B cell (primary cell): ENCODE data around the gene MARS1. TPM values are rescaled to one million over a fixed set of nuclear protein-coding genes. Genes with fewer than 3 reads are reported as not detected.

ENCODE experiments used
- ATAC-seq: fragments of 200-7000 bp; cut with Tn5 transposase; one replicate; pipeline ENCODE4 v1.10.0; 2021; ENCODE audit warnings: low read depth, mild to moderate bottlenecking, moderate number of reproducible peaks, moderate library complexity
- CTCF ChIA-PET: fragments of 350-600 bp; sonication (Branson Sonifier 250); formaldehyde crosslinking; loops from one replicate; lab custom pipeline; 2021; ENCODE audit warnings: antibody characterized with exemption, inconsistent platforms; lab: Charles Lee
- POLR2A ChIA-PET: fragments of 350-600 bp; sonication (Branson Sonifier 250); formaldehyde crosslinking; loops from one replicate; lab custom pipeline; 2021; ENCODE audit warnings: antibody characterized with exemption; lab: Charles Lee
- DNase-seq: peaks from one replicate; pipeline ENCODE4 v3.0.0; 2013
- H2AFZ ChIP-seq: 2 replicates; pipeline ENCODE4 v1.6.1; 2012; ENCODE audit warnings: mild to moderate bottlenecking, low read depth, low read length; ENCODE audit not compliant: insufficient read depth, poor library complexity, severe bottlenecking
- H3K27ac ChIP-seq, 2 donors: 1 replicate in 1 of 2; 2 replicates in 1 of 2; pipeline ENCODE4 v1.5.1; 2012 to 2013; ENCODE audit warnings: low read length in 2 of 2, mild to moderate bottlenecking in 2 of 2, moderate library complexity in 1 of 2
- H3K27me3 ChIP-seq, 4 experiments: fragments of 200-600 bp in 1 of 4; sonication (generic) in 1 of 4; replicated peaks in 1 of 4; 1 replicate in 2 of 4; 2 replicates in 2 of 4; pipeline versions ENCODE4 v1.6.1 to v1.7.0; 2013 to 2016; ENCODE audit warnings: low read length in 3 of 4, mild to moderate bottlenecking in 2 of 4, mixed read lengths in 1 of 4, moderate library complexity in 1 of 4; ENCODE audit not compliant: insufficient read depth in 4 of 4, control insufficient read depth in 3 of 4; ENCODE audit errors: control extremely low read depth in 1 of 4
- H3K36me3 ChIP-seq, 2 experiments: replicated peaks in 1 of 2; 1 replicate in 1 of 2; 2 replicates in 1 of 2; pipeline versions ENCODE4 v1.6.1 to v1.7.1; 2013; ENCODE audit warnings: low read length in 1 of 2; ENCODE audit not compliant: insufficient read depth in 2 of 2, control insufficient read depth in 1 of 2; ENCODE audit errors: control extremely low read depth in 1 of 2, extremely low read depth in 1 of 2
- H3K4me1 ChIP-seq, 2 donors: fragments of 200-600 bp in 1 of 2; sonication (generic) in 1 of 2; 1 replicate in 1 of 2; 2 replicates in 1 of 2; pipeline versions ENCODE4 v1.5.1 to v1.6.1; 2013 to 2017; ENCODE audit warnings: low read length in 2 of 2; ENCODE audit not compliant: control insufficient read depth in 2 of 2, insufficient read depth in 2 of 2
- H3K4me2 ChIP-seq: replicated peaks from 2 replicates; pipeline ENCODE3; 2012; ENCODE audit warnings: mild to moderate bottlenecking, low read depth, low read length; ENCODE audit not compliant: poor library complexity, severe bottlenecking
- H3K4me3 ChIP-seq, 5 experiments: fragments of 200-600 bp in 1 of 5; sonication (generic) in 1 of 5; 1 replicate in 3 of 5; 2 replicates in 2 of 5; pipeline versions ENCODE4 v1.5.1 to v1.7.0; 2011 to 2016; ENCODE audit warnings: low read length in 4 of 5, mild to moderate bottlenecking in 4 of 5, low read depth in 2 of 5, control low read depth in 1 of 5, moderate library complexity in 1 of 5; ENCODE audit not compliant: insufficient read depth in 1 of 5; ENCODE audit errors: control extremely low read depth in 1 of 5, extremely low read depth in 1 of 5
- H3K79me2 ChIP-seq: fragments of 200-600 bp; sonication (generic); one replicate; pipeline ENCODE4 v1.6.0; 2016; ENCODE audit warnings: low read length; ENCODE audit not compliant: control insufficient read depth, insufficient read depth
- H3K9ac ChIP-seq: fragments of 200-600 bp; sonication (generic); 2 replicates; pipeline ENCODE4 v1.6.1; 2017; ENCODE audit warnings: mild to moderate bottlenecking, low read length, moderate library complexity
- H3K9me3 ChIP-seq, 3 donors: one replicate each; pipeline versions ENCODE4 v1.6.1 to v1.7.1; 2013; ENCODE audit warnings: low read length in 2 of 3; ENCODE audit not compliant: control insufficient read depth in 2 of 3, insufficient read depth in 1 of 3; ENCODE audit errors: control extremely low read depth in 1 of 3
- H4K20me1 ChIP-seq: 2 replicates; pipeline ENCODE4 v1.6.0; 2012; ENCODE audit warnings: mild to moderate bottlenecking, low read length; ENCODE audit not compliant: insufficient read depth, control insufficient read depth, poor library complexity, severe bottlenecking
- H3K27ac Mint-ChIP-seq: one replicate; pipeline ENCODE4 v1.8.0; 2021; ENCODE audit warnings: mixed read lengths
- H3K27me3 Mint-ChIP-seq: one replicate; pipeline ENCODE4 v1.8.0; 2021; ENCODE audit warnings: mixed read lengths
- H3K4me1 Mint-ChIP-seq: one replicate; pipeline ENCODE4 v1.8.0; 2021; ENCODE audit warnings: mixed read lengths
- H3K4me3 Mint-ChIP-seq: one replicate; pipeline ENCODE4 v1.8.0; 2021; ENCODE audit warnings: mixed read lengths
- H3K9me3 Mint-ChIP-seq: one replicate; pipeline ENCODE4 v1.8.0; 2022; ENCODE audit warnings: mixed read lengths; ENCODE audit not compliant: insufficient read depth
- CTCF ChIP-seq: fragments of 200-600 bp; IDR thresholded peaks from one replicate; pipeline ENCODE4 v1.8.0; 2022; ENCODE audit warnings: antibody characterized with exemption, mild to moderate bottlenecking
- EZH2 ChIP-seq: IDR thresholded peaks from 2 replicates; pipeline ENCODE4 v1.6.1; 2012; ENCODE audit warnings: borderline replicate concordance, low read depth, mild to moderate bottlenecking, moderate library complexity, low read length; ENCODE audit not compliant: insufficient read depth, poor library complexity, severe bottlenecking
- WGBS: methylation state at CpG from one replicate; pipeline ENCODE4 v1.1.5; 2013; ENCODE audit warnings: missing lambda C conversion rate; ENCODE audit not compliant: insufficient coverage; 5-methylcytosine and 5-hydroxymethylcytosine counted together
- intact Hi-C: fragments of 100-400 bp; cut with micrococcal nuclease; formaldehyde crosslinking; loops from one replicate; pipeline ENCODE4 v1.10.0; 2022
- polyA plus RNA-seq: library from polyadenylated mRNA; depleted of rRNA; stranded (reverse); fragments of >200 nt; gene quantifications from 2 replicates; pipeline ENCODE4 v1.2.3, GENCODE V29; 2012
- total RNA-seq, 2 donors: library from RNA; stranded (reverse); fragments of 120-200 nt in 1 of 2; gene quantifications; 1 replicate in 1 of 2; 2 replicates in 1 of 2; pipeline versions ENCODE4 v1.2.3 to v1.2.4, GENCODE V29; 2013 to 2022

The MARS1 gene
- total and polyA plus RNA-seq, 2 donors (not counting 1 experiment from before 2014, with no cell fraction given): 158 to 193 TPM

- Histone ChIP-seq H3K4me3 (no peak overlapping the region), H3K4me2 (no peak overlapping the region), H4K20me1 (no peaks in the 10 kb centered on the region), H3K27ac (no peak overlapping the region), H3K79me2 (no peaks in the 10 kb centered on the region), H3K9ac (no peak overlapping the region), H3K36me3 (no peaks in the 10 kb centered on the region), H3K27me3 (peaks cover 0 to 32% (median 10%) of the 10 kb centered on the region in 4 experiments), H2AFZ (no peak overlapping the region), H3K4me1 (peaks cover 10 to 14% of the 10 kb centered on the region in 2 donors), H3K9me3 (peaks cover 0 to 4% (median 0%) of the 10 kb centered on the region in 3 donors)
- Mint-ChIP-seq H3K27ac (no peak overlapping the region), H3K27me3 (peaks cover 32% of the 10 kb centered on the region), H3K9me3 (no peaks in the 10 kb centered on the region), H3K4me1 (peaks cover 20% of the 10 kb centered on the region), H3K4me3 (no peak overlapping the region)
- DNase-seq (no peak), ATAC-seq (no peak)
- no peak for TF ChIP-seq EZH2
- TF ChIP-seq CTCF: no peak
- WGBS: 66% methylated on average over 2 of the region's 6 CpGs
- ChIA-PET CTCF (interaction anchor here (1.0 kb wide), 1 partner anchor 314 kb away, joined by 3 read pairs; no protein-coding TSS in a partner anchor), POLR2A (no interaction called here)
- intact Hi-C loops: no loop called here
Measured at GRCh38 chr12:57552835-57553313, 65.0 kb downstream of the MARS1 start.

DNA sequence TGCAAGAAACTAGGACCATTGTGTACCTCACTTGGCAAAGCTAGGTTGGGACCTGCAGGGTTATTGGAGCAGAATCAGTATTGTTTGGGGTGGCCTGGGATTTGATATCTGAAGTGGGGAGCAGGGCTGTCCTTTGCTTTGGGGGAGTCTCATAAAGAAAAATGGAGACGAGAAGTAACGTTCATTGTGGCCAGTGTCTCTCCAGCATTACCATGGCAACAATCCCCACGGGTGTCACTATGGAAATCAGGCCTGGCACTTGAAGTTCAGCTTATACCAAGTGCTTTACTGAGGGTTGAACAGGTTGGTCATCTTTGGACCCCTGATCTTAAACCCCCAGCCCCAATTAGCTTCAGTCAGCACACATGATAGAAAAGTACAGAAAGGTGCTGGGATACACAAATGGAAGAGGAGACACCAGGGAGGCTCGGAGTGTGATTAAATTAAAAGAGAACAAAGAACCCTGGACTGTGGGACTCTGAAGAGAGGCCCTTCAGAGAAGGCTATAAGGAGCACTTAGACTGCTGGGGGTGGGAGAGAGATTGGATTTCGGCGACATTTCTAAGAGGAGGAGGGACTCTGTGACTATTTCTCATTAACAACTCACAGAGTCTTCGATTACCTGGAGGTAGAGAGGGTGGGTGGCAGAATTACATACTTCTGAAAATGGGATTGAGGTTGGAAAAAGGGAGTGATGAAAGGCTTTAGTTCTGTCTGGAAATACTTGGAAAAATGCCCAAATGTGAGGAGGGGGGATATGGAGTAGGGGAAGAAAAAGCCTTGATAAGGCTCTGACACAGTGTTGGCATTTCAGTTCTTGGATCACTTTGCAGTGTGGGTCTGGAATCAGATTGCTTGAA lies 65.7 kb downstream of the MARS1 start:
- no peak overlapping the region for H3K4me3 Mint-ChIP-seq
- no peaks in the 10 kb centered on the region for H4K20me1 ChIP-seq
- ChIA-PET CTCF (no interaction called here), POLR2A (no interaction called here)
- peaks cover 10 to 14% of the 10 kb centered on the region in 2 donors for H3K4me1 ChIP-seq
- no peak overlapping the region for H3K4me3 ChIP-seq
- no peak overlapping the region for H2AFZ ChIP-seq
- peaks cover 20% of the 10 kb centered on the region for H3K4me1 Mint-ChIP-seq
- no peak for DNase-seq
- ATAC-seq: no peak
- intact Hi-C loops: no loop called here
- H3K9me3 Mint-ChIP-seq: no peaks in the 10 kb centered on the region
- H3K9me3 ChIP-seq: peaks cover 0 to 4% (median 0%) of the 10 kb centered on the region in 3 donors
- peaks cover 0 to 28% (median 9%) of the 10 kb centered on the region in 4 experiments for H3K27me3 ChIP-seq
- H3K79me2 ChIP-seq: no peaks in the 10 kb centered on the region
- no peak overlapping the region for H3K4me2 ChIP-seq
- no peak overlapping the region for H3K9ac ChIP-seq
- no peaks in the 10 kb centered on the region for H3K36me3 ChIP-seq
- no peak overlapping the region for H3K27ac ChIP-seq
- H3K27me3 Mint-ChIP-seq: peaks cover 32% of the 10 kb centered on the region
- no peak overlapping the region for H3K27ac Mint-ChIP-seq
- no peak for TF ChIP-seq CTCF
- no peak for TF ChIP-seq EZH2
- 74% methylated on average over 2 of the region's 7 CpGs for WGBS
